H1 (cell line): ENCODE measurements around the gene CHRNA4. TPM values are rescaled to one million over a fixed set of nuclear protein-coding genes. Genes with fewer than 3 reads are reported as not detected.

Source experiments
- CTCF ChIA-PET: fragments of 300-600 bp; sonication (Branson Sonifier 250); formaldehyde crosslinking; loops from one replicate; lab custom pipeline; 2021; ENCODE audit not compliant: partially characterized antibody; lab: Charles Lee
- POLR2A ChIA-PET: fragments of 300-600 bp; sonication (Branson Sonifier 250); formaldehyde crosslinking; loops from one replicate; lab custom pipeline; 2021; ENCODE audit warnings: inconsistent platforms; ENCODE audit not compliant: partially characterized antibody; lab: Charles Lee
- DNase-seq, 2 experiments: peaks; one replicate each; pipeline versions ENCODE4 v3.0.0 to v3.0.0-alpha.2; 2010 to 2022; ENCODE audit warnings: low spot score in 2 of 2, low read depth in 1 of 2, mixed read lengths in 1 of 2
- FAIRE-seq: peaks from 2 replicates; lab custom pipeline; 2011; peaks lifted over from hg19 to GRCh38; lab: Jason Lieb, UNC
- H2AFZ ChIP-seq: 2 replicates; pipeline ENCODE4 v1.8.1; 2012; ENCODE audit warnings: low read length, inconsistent platforms
- H2AK5ac ChIP-seq: 2 replicates; pipeline ENCODE4 v1.6.1; 2013; ENCODE audit warnings: low read depth, low read length
- H2BK120ac ChIP-seq: replicated peaks from 2 replicates; pipeline ENCODE3; 2013; ENCODE audit warnings: low read depth, low read length, inconsistent platforms
- H2BK12ac ChIP-seq: 2 replicates; pipeline ENCODE4 v1.6.1; 2013; ENCODE audit warnings: low read depth, low read length
- H2BK15ac ChIP-seq: 2 replicates; pipeline ENCODE4 v1.6.1; 2013; ENCODE audit warnings: low read length
- H2BK20ac ChIP-seq: 2 replicates; pipeline ENCODE4 v1.6.1; 2013; ENCODE audit warnings: low read length
- H2BK5ac ChIP-seq: 2 replicates; pipeline ENCODE4 v1.6.1; 2013; ENCODE audit warnings: low read depth, low read length
- H3K14ac ChIP-seq: 2 replicates; pipeline ENCODE4 v1.6.1; 2013; ENCODE audit warnings: inconsistent platforms; ENCODE audit not compliant: insufficient read length
- H3K18ac ChIP-seq: 2 replicates; pipeline ENCODE4 v1.6.1; 2013; ENCODE audit warnings: low read length; ENCODE audit errors: extremely low read depth
- H3K23ac ChIP-seq: 2 replicates; pipeline ENCODE4 v1.6.1; 2013; ENCODE audit warnings: inconsistent platforms; ENCODE audit not compliant: insufficient read length
- H3K23me2 ChIP-seq: 2 replicates; pipeline ENCODE4 v1.6.1; 2013; ENCODE audit warnings: low read depth, low read length
- H3K27ac ChIP-seq: 2 replicates; pipeline ENCODE4 v1.6.1; 2011; ENCODE audit warnings: low read depth, low read length, inconsistent platforms
- H3K27me3 ChIP-seq, 4 experiments: replicated peaks in 1 of 4; 1 replicate in 1 of 4; 2 replicates in 3 of 4; pipeline versions ENCODE4 v1.6.1 to v1.8.1; 2011 to 2013; ENCODE audit warnings: low read length in 3 of 4, mild to moderate bottlenecking in 3 of 4, inconsistent platforms in 2 of 4, mixed read lengths in 2 of 4, moderate library complexity in 1 of 4; ENCODE audit not compliant: control insufficient read depth in 3 of 4, insufficient read depth in 3 of 4; ENCODE audit errors: extremely low read depth in 1 of 4
- H3K36me3 ChIP-seq, 4 experiments: 2 replicates each; pipeline versions ENCODE4 v1.6.1 to v1.8.1; 2011 to 2013; ENCODE audit warnings: mild to moderate bottlenecking in 4 of 4, low read length in 3 of 4, moderate library complexity in 2 of 4, control low read depth in 1 of 4, inconsistent platforms in 1 of 4; ENCODE audit not compliant: insufficient read depth in 4 of 4, control insufficient read depth in 2 of 4
- H3K4ac ChIP-seq: replicated peaks from 2 replicates; pipeline ENCODE3; 2013; ENCODE audit warnings: low read length, low read depth, mixed read lengths, inconsistent platforms; ENCODE audit not compliant: insufficient read length
- H3K4me1 ChIP-seq, 4 experiments: replicated peaks in 1 of 4; 1 replicate in 1 of 4; 2 replicates in 3 of 4; pipeline versions ENCODE4 v1.6.1 to v1.8.1; 2011 to 2013; ENCODE audit warnings: low read length in 3 of 4, inconsistent platforms in 2 of 4, mixed read lengths in 1 of 4; ENCODE audit not compliant: insufficient read depth in 4 of 4, control insufficient read depth in 3 of 4
- H3K4me2 ChIP-seq, 2 experiments: 2 replicates each; pipeline versions ENCODE4 v1.6.1 to v1.8.1; 2011 to 2013; ENCODE audit warnings: low read depth in 2 of 2, low read length in 2 of 2, control low read depth in 1 of 2, inconsistent platforms in 1 of 2, mild to moderate bottlenecking in 1 of 2; ENCODE audit not compliant: insufficient read depth in 1 of 2
- H3K4me3 ChIP-seq, 4 experiments: fragments of 200-600, 300-600 bp in 1 of 4; sonication (generic), shearing (Covaris generic), sonication (Bioruptor Twin) in 1 of 4; 2 replicates each; pipeline versions ENCODE4 v1.5.1 to v1.8.1; 2011 to 2016; ENCODE audit warnings: low read length in 4 of 4, low read depth in 3 of 4, control low read depth in 2 of 4, inconsistent platforms in 2 of 4, mild to moderate bottlenecking in 2 of 4, mixed read lengths in 1 of 4, moderate library complexity in 1 of 4; ENCODE audit not compliant: insufficient read depth in 2 of 4; ENCODE audit errors: extremely low read depth in 1 of 4
- H3K56ac ChIP-seq: replicated peaks from 2 replicates; pipeline ENCODE3; 2013; ENCODE audit warnings: low read depth, mild to moderate bottlenecking, mixed read lengths, low read length, inconsistent platforms; ENCODE audit not compliant: insufficient read length
- H3K79me1 ChIP-seq: 2 replicates; pipeline ENCODE4 v1.6.1; 2013; ENCODE audit warnings: low read depth, low read length, control low read depth
- H3K79me2 ChIP-seq, 2 experiments: 2 replicates each; pipeline versions ENCODE4 v1.6.1 to v1.8.1; 2012 to 2013; ENCODE audit warnings: low read length in 2 of 2, mild to moderate bottlenecking in 2 of 2, inconsistent platforms in 1 of 2; ENCODE audit not compliant: insufficient read depth in 2 of 2, control insufficient read depth in 1 of 2
- H3K9ac ChIP-seq, 4 experiments: replicated peaks in 1 of 4; 1 replicate in 1 of 4; 2 replicates in 3 of 4; pipeline versions ENCODE4 v1.6.1 to v1.8.1; 2011 to 2013; ENCODE audit warnings: low read depth in 3 of 4, low read length in 3 of 4, control low read depth in 2 of 4, mild to moderate bottlenecking in 2 of 4, moderate library complexity in 2 of 4, inconsistent platforms in 1 of 4; ENCODE audit errors: extremely low read depth in 1 of 4
- H3K9me3 ChIP-seq, 2 experiments: 2 replicates each; pipeline versions ENCODE4 v1.6.1 to v1.8.1; 2012 to 2013; ENCODE audit warnings: mild to moderate bottlenecking in 2 of 2, moderate library complexity in 2 of 2, control low read depth in 1 of 2, inconsistent platforms in 1 of 2, low read depth in 1 of 2, low read length in 1 of 2, mixed read lengths in 1 of 2; ENCODE audit not compliant: insufficient read depth in 2 of 2
- H4K20me1 ChIP-seq, 2 experiments: replicated peaks in 1 of 2; 2 replicates each; pipeline versions ENCODE3 to v1.8.1; 2011 to 2013; ENCODE audit warnings: inconsistent platforms in 2 of 2, low read length in 2 of 2, mild to moderate bottlenecking in 1 of 2; ENCODE audit not compliant: insufficient read depth in 2 of 2, control insufficient read depth in 1 of 2
- H4K5ac ChIP-seq: 2 replicates; pipeline ENCODE4 v1.6.1; 2013; ENCODE audit warnings: low read length, low read depth, mixed read lengths, inconsistent platforms; ENCODE audit not compliant: insufficient read length
- H4K8ac ChIP-seq: 2 replicates; pipeline ENCODE4 v1.8.0; 2013; ENCODE audit warnings: mild to moderate bottlenecking, moderate library complexity, low read length, inconsistent platforms; ENCODE audit not compliant: insufficient read depth; ENCODE audit errors: extremely low read depth
- H4K91ac ChIP-seq: replicated peaks from 2 replicates; pipeline ENCODE3; 2013; ENCODE audit warnings: low read length, mixed read lengths, inconsistent platforms; ENCODE audit not compliant: insufficient read length
- CBX8 ChIP-seq: fragments of 300-800, 300-1000 bp; sonication (generic); IDR thresholded peaks from 2 replicates; pipeline ENCODE4 v1.7.1; 2016; ENCODE audit warnings: low read depth, low read length, borderline replicate concordance
- CEBPB ChIP-seq: IDR thresholded peaks from 2 replicates; pipeline ENCODE4 v1.6.1; 2012; ENCODE audit warnings: low read depth, low read length
- EGR1 ChIP-seq: IDR thresholded peaks from 2 replicates; pipeline ENCODE4 v1.6.1; 2011; ENCODE audit warnings: low read depth, low read length, borderline replicate concordance
- FOSL1 ChIP-seq: IDR thresholded peaks from 2 replicates; pipeline ENCODE4 v1.6.1; 2011; ENCODE audit warnings: mild to moderate bottlenecking, low read depth, low read length, moderate library complexity; ENCODE audit not compliant: insufficient read depth
- JUND ChIP-seq: IDR thresholded peaks from 2 replicates; pipeline ENCODE4 v1.6.1; 2011; ENCODE audit warnings: mild to moderate bottlenecking, improper control_type of control experiment, low read length
- POLR2A ChIP-seq, 2 experiments: IDR thresholded peaks; 1 replicate in 1 of 2; 2 replicates in 1 of 2; pipeline ENCODE4 v1.6.1; 2011; ENCODE audit warnings: low read depth in 2 of 2, low read length in 2 of 2, mild to moderate bottlenecking in 2 of 2; ENCODE audit errors: control extremely low read depth in 1 of 2
- WGBS, 2 experiments: shearing (Covaris generic) in 1 of 2; methylation state at CpG; one replicate each; pipeline versions ENCODE4 v1.1.6 to v1.1.7; 2013 to 2015; ENCODE audit warnings: low lambda C conversion rate in 2 of 2, mixed read lengths in 2 of 2, inconsistent platforms in 1 of 2, low coverage in 1 of 2, missing lambda C conversion rate in 1 of 2; ENCODE audit not compliant: insufficient replicate concordance in 2 of 2, insufficient coverage in 1 of 2, insufficient read length in 1 of 2; ENCODE audit errors: extremely low coverage in 1 of 2, missing lambda C conversion rate in 1 of 2; 5-methylcytosine and 5-hydroxymethylcytosine counted together
- polyA plus RNA-seq, 7 experiments: library from polyadenylated mRNA; depleted of rRNA in 3 of 7; stranded (reverse) in 5 of 7; unstranded in 2 of 7; fragments of >200 nt in 5 of 7; fragments of 200-250 nt in 2 of 7; gene quantifications; 1 replicate in 5 of 7; 2 replicates in 1 of 7; 4 replicates in 1 of 7; pipeline versions ENCODE4 v1.2.1 to v1.2.3, GENCODE V29; 2011 to 2013; ENCODE audit warnings: missing spikeins in 2 of 7, mixed read lengths in 2 of 7
- total RNA-seq: library from RNA; stranded (reverse); fragmentation: NEBNext Ultra II Directional; extraction: Animal tissue kit (Norgen Biotek cat#: 25700); gene quantifications from 2 replicates; pipeline ENCODE4 v1.2.1, GENCODE V29; 2021
- TF ChIP-seq, protein P1 (sequence below): IDR thresholded peaks from 2 replicates; pipeline ENCODE4 v1.6.1; 2012; ENCODE audit warnings: inconsistent platforms

The CHRNA4 gene
- total and polyA plus RNA-seq, 2 of the 8 experiments (the other 6 are each of a cell fraction or from before 2014, with no cell fraction given): 4.3 to 5.7 TPM

- Histone ChIP-seq H3K4ac (no peak overlapping the region), H3K27me3 (peaks cover 0 to 2% (median 0%) of the 10 kb centered on the region in 4 experiments; a peak in 1 of 7 replicates), H2BK12ac (no peak overlapping the region), H3K79me2 (no peaks in the 10 kb centered on the region), H3K4me3 (no peak overlapping the region), H3K56ac (no peak overlapping the region), H4K20me1 (peaks cover 0 to 3% of the 10 kb centered on the region in 2 experiments), H3K18ac (no peak overlapping the region), H2BK120ac (no peak overlapping the region), H4K8ac (no peak overlapping the region), H3K36me3 (no peaks in the 10 kb centered on the region; a peak in 1 of 8 replicates), H3K9me3 (peaks cover 12 to 17% of the 10 kb centered on the region in 2 experiments), H3K79me1 (no peaks in the 10 kb centered on the region; the same call in 1 of the 2 replicates), H3K14ac (no peak overlapping the region), H2BK20ac (no peak overlapping the region), H2BK5ac (no peak overlapping the region), H3K4me2 (no peak overlapping the region), H4K5ac (no peak overlapping the region), H3K4me1 (peaks cover 3 to 12% (median 7%) of the 10 kb centered on the region in 4 experiments), H4K91ac (no peak overlapping the region), H3K27ac (no peak overlapping the region), H3K23me2 (0 out of 2 replicates have a peak, but pooled peaks cover 2% of the 10 kb centered on the region), H3K23ac (no peak overlapping the region), H3K9ac (no peak overlapping the region), H2AFZ (no peak overlapping the region), H2AK5ac (no peak overlapping the region), H2BK15ac (no peak overlapping the region)
- DNase-seq (no peak), FAIRE-seq (no peak)
- ChIA-PET POLR2A (interaction anchor here (1.8 kb wide), 1 partner anchor 23 kb away, joined by 5 read pairs; no protein-coding TSS in a partner anchor), CTCF (interaction anchor here (0.6 to 9.9 kb wide), 30 partner anchors 11 to 202 kb away, joined by 3 to 230 read pairs (median 8); partner anchors contain the start of genes CHRNA4 and COL20A1)
- WGBS, 2 experiments: 90% methylated on average over 16 of the region's 17 CpGs; no CpG with 5 or more reads in 1 of the 2 experiments
- TF ChIP-seq CEBPB (no peak), EGR1 (no peak), FOSL1 (no peak), JUND (no peak), POLR2A (IDR thresholded peaks at IDR 0.05; ENCODE audit: control extremely low read depth in 1 of 2, low read depth in 2 of 2, low read length in 2 of 2) (no peak), CBX8 (no peak)
- TF ChIP-seq, protein P1, sequence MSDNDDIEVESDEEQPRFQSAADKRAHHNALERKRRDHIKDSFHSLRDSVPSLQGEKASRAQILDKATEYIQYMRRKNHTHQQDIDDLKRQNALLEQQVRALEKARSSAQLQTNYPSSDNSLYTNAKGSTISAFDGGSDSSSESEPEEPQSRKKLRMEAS: no peak
These were observed 21.6 kb upstream of the CHRNA4 start for GRCh38 chr20:63382551-63383300.
